ENCODE data around the gene INSR.
"Not testable (repeated sequence)": the region's sequence is repeated elsewhere in the genome, so short reads cannot be mapped to it uniquely, and the experiment has no call there.

DNA sequence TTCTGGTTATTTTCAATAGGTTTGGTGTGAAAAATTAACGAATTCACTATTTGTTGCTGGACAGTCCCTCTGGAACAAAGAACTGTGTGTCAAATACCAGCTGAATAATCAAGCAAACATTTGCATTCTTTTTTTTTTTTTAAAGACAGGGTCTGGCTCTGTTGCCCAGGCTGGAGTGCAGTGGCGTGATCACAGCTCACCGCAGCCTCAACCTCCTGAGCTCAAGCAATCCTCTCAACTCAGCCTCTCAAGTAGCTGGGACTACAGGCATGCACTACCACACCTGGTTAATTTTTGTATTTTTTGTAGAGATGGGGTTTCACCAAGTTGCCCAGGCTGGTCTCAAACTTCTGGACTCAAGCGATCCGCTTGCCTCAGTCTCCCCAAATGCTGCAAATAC lies 67.1 kb downstream of the INSR start:
- TF ChIP-seq CTCF (IDR thresholded peaks at IDR 0.05; ENCODE audit: extremely low read depth in 1 of 2, insufficient read depth in 1 of 2, low read depth in 1 of 2, low read length in 2 of 2); POLR2A (IDR thresholded peaks at IDR 0.05; ENCODE audit: low read depth, low read length); POLR2AphosphoS5 (IDR thresholded peaks at IDR 0.05; ENCODE audit: insufficient read depth, low read depth, low read length): not testable (repeated sequence)

All from endothelial cell of umbilical vein (primary cell).